NCI-H748 treated with DMSO at 0.1 percent for 48 hours (cell line): ENCODE data around the gene MOCOS.
"Not testable (repeated sequence)": the region's sequence is repeated elsewhere in the genome, so short reads cannot be mapped to it uniquely, and the experiment has no call there.

Source experiments
- DNase-seq: peaks from one replicate; lab custom pipeline; 2025; lab: John Stamatoyannopoulos, UW

Gene MOCOS, protein sequence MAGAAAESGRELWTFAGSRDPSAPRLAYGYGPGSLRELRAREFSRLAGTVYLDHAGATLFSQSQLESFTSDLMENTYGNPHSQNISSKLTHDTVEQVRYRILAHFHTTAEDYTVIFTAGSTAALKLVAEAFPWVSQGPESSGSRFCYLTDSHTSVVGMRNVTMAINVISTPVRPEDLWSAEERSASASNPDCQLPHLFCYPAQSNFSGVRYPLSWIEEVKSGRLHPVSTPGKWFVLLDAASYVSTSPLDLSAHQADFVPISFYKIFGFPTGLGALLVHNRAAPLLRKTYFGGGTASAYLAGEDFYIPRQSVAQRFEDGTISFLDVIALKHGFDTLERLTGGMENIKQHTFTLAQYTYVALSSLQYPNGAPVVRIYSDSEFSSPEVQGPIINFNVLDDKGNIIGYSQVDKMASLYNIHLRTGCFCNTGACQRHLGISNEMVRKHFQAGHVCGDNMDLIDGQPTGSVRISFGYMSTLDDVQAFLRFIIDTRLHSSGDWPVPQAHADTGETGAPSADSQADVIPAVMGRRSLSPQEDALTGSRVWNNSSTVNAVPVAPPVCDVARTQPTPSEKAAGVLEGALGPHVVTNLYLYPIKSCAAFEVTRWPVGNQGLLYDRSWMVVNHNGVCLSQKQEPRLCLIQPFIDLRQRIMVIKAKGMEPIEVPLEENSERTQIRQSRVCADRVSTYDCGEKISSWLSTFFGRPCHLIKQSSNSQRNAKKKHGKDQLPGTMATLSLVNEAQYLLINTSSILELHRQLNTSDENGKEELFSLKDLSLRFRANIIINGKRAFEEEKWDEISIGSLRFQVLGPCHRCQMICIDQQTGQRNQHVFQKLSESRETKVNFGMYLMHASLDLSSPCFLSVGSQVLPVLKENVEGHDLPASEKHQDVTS

DNA sequence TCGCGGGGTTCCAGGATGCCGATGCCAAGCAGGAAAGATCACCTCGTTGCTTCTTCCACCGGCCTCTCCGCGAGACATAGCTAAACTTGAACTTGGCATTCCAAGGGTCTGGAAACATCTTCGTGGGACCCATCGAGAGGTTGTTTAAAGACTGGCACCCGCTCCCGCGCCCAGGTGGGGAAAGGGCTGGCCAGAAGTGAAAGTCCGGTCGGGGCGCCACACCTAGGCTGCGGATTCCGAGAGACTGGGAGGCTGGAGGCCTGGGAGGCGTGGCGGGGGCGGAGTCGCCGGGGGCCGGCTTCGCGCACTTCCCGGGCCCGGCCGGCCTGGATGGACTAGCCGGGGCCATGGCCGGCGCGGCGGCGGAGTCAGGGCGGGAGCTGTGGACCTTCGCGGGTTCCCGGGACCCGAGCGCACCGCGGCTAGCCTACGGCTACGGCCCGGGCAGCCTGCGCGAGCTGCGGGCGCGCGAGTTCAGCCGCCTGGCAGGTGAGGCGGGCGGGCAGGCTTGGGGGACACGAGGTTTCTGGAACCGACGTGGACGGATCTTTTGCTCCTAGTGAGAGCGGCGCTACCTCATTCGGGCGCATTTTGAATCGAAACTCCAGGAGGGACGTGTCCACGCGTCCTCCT lies at the start of gene MOCOS:
Gene MOCOS (plus strand): TSS at position 305 of the 633 bp plus-strand sequence. CDS start 43 bp downstream, at position 348.
- peak; percentile 27 for DNase-seq

DNA sequence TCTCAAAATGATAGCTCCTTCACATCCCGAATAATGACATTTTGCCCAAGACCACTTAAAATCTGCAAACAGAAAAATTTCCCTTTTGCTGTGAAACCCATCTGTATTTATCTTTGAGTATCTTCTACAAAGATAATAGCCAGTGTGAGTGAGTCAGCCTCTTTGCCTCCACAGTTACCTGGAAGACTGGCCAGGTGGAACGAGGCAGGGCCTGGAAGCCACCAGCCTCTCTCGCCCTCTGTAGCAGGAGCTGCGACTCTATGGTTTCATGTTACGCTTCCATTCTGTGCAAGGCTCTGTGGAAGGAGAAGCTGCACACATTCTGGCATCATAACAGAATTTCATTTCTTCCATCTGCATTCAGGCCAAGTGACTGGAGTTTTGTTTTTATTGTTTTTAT lies 48.1 kb upstream of the MOCOS start:
- no peak for DNase-seq

DNA sequence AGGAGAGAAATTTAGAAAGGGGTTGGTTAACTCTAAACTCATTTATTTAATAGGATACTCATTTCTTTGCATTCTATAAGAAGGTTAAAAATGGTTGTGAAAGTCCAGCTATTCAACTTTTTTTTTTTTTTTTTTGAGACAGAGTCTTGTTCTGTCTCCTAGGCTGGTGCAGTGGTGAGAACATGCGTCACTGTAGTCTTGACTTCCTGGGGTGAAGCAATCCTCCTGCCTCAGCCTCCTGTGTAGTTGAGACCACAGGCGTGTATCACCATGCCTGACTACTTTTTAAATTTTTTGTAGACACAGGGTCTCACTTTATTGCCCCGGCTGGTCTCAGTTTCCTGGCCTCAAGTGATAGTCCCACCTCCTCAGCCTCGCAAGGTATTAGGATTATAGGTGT lies 45.7 kb upstream of the MOCOS start:
- no peak for DNase-seq

DNA sequence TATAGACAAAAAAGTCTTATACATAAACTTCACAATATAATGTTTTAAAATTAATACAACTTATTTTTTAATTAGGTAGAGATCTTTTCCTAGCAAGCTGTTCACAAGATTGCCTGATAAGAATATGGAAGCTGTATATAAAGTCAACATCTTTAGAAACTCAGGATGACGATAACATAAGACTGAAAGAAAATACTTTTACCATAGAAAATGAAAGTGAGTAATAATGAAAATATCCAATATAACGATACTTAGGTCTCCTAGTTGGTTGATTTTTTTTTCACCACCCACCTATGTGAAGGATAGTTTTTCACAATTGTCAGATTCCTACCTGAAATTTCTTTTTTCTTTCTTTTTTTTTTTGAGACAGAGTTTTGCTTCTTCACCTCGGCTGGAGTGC lies 44.5 kb upstream of the MOCOS start:
- no peak for DNase-seq

DNA sequence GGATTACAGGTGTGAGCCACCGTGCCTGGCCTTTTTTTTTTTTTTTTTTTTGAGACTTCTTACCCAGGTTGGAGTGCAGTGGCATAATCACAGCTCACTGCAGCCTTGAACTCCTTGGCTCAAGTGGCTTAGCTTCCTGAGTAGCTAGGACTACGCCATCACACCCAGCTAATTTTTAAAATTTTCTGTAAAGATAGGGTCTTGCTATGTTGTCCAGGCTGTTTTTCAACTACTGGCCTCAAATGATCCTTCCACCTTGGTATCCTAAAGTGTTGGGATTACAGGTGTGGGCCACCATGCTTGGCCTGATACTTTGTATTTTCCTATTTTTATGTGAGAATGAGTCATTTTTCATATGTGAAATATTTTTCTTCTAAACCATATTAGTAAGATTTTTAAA lies 43.9 kb upstream of the MOCOS start:
- DNase-seq = no peak

DNA sequence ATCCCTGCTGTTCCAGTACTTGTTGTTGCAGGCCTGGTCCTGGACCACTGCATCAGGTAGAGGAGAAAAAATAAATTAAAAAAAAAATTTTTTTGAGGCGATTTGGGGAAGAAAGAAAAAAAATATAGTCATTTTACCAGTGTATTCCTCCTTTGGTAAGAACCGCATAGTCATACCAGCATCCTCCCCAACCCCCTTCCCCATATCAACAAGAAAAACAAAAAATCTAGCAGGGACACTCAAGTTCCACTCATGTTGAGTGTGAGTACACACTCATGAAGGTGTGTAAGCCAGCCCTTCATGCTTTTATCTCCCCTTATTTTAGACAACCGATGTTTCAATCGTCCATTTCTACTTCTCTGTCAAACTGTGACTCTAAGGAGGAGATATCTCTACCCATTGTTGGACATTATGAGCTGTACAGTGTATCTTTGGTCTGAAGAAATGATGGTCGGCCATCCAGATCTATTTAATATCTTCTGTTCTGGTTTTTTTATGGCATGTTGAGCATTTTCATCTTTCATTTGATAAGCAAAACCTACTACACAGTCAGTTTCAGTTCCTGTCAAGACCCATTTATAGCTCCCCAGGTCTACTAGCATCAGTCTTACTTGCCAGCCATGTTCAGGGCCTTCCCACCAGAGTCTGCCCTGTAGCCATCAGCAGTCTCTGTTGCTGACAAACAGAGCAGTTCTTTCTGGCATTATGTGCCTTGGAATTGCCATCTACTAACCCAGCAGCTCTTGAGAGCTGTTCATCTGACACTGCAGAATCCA lies 37.6 kb upstream of the MOCOS start:
- no peak for DNase-seq

DNA sequence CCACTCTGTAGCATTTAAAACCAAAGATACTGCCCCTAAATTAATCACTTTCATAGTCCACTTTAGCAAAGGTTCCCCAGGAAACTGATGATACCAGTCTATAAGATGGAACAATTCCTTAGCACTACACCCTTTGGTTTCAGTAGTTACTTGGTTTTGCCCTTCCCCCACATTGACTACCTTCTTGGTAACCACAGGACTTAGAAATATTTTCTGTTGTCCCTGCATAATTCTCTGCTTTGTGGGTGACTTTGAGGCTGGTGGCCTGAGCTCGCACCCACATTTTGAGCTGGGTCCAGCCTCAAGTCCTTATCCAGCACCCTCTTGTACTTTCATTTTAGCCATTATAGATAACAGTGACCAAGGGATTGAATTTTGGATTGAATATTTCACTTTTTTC lies 34.5 kb upstream of the MOCOS start:
- DNase-seq = no peak

DNA sequence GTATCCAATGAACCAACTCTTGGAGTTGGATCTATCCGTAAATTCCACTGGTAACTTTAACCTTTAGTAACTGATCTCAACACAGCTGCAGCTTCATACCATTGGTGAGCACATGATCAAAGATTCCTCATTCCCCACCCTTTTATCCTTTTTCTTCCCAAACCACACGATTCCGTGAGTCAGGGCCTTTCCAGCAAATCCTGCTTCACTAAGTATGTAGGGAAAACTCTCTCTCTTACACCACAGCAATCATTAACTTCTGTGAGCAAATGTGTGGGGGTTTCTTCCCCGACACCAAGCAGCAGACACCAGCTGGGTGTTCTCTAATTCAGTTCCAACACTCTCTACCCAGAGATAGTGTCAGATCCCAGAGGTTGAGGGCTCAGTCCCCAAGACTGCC lies 34.1 kb upstream of the MOCOS start:
- DNase-seq = no peak

DNA sequence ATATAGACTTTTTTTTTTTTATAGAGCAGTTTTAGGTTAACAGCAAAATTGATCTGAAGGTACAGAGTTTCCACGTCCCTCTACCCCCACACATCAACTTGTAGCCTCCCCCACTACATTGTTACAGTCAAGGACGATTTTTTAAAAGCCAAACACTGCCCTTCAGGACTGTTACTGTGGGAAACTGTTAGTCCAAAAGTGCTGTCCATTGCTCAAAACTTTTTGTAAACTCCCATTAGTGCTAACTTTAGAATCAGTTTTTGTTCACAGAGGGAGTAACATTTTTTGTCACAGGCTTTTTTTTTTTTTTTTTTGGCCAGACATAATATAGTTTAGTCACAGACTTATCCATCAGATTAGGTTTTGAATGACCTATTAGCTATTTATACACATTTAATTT lies 33.5 kb upstream of the MOCOS start:
- no peak for DNase-seq

DNA sequence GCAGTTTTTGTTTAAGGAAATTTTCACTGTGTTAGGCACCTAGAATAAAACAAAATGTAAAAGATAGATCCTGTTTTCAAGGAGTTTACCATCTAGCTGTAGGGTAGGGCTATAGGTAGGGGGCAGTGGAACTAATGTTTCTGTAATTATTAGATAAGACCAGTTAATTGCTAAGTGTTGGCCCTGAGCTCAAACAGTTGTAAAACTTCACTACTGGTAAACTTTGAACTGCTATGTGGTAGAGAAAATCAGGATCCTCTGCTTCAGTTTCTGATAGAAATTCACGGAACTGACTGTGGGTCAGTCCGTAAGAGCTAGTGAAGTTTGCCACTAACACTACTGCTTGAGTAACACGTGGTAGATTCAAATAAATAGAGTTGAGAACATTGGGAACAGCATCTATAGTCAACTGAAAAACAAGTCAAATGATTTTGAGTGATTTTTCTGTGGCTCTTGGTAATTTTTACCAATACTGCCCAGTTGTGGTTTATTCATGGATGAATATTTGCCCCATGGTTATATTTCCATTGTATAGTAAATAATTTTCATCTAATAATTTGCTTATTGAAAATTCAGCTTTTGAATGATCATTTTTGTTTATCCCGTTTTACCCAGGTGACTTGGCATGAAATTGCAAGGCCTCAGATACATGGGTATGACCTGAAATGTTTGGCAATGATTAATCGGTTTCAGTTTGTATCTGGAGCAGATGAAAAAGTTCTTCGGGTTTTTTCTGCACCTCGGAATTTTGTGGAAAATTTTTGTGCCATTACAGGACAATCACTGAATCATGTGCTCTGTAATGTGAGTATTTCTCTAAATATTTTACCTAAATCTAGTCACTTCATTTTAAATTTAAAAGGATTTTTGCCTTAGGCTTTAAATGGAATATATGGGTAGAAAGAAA lies 31.2 kb upstream of the MOCOS start:
- DNase-seq = no peak

DNA sequence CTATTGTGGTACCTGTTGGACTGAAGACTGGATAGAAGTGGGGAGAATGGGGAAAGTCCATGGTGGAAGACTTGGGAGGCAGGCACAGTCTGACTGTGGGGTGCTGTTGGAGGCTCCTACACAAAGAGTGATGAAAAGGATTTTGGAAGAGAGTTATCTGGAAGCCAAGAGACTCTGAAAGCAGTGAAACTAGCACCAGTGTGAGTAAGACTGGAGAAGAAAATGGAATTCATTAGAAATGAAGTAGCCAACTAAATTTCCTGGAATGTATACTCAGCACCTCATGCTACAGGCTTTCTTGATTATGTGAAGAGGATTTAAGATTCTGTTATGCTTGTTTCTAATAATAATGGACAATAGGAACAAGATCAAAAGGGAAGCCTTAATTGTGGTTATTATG lies 29.9 kb upstream of the MOCOS start:
- no peak for DNase-seq

DNA sequence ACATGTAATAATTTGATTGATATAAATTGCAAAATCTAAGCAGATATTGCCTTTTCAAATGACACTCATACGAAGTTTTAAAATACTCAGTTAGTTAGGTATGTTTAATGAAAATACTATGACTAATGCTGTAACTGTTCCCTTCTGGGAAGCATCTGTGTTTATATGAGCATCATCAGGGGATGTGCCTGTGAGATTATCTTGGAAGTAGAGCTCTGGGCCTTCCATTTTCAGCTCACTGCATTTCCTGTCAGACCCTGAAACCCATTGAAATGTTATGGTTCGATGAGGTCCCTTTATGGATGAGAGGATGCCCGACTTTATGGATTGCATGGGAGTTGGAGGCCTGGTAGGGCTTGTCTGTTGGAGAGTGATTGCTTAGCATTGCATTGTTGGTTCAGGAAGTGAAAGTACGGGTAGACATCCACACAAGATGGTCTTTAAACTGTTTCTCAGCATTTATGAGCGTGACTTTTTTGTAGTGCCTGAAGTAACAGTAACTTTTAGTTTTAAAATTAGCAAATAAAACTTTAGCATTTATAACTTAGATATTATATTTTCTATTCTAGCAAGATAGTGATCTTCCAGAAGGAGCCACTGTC lies 28.9 kb upstream of the MOCOS start:
- no peak for DNase-seq

DNA sequence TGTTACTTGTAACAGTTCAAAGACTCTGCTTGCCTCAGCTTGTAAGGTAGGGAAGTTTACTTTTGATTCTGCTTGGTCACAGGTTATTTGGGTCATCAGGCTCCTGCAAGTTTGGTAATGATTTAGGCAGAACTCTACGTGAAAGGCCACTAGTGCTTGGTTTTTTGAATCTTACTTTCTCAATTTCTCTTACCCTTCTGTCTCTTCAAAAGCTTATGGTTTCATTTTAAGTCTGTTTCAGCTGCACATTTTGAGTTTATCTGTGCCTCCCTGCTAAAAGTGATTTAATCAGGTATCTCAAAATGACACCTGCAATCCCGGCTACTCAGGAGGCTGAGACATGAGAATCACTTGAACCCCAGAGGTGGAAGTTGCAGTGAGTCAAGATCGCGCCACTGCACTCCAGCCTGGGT lies 26.3 kb upstream of the MOCOS start:
- DNase-seq = no peak

DNA sequence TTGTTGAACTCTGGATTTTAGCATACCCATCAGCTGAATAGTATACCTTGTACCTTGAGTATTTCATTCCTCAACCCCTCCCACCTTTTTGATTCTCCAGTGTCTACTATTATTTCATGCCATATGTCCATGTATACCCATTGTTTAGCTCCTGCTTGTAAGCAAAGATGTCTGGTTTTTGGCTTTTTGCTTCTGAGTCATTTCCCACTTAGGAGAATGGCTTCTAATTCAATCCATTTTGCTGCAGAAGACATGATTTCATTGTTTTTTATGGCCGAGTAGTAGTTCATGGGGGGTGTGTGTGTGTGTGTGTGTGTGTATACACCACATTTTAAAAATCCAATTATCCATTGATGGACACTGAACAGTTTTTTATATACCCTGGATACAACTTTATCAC lies 24.3 kb upstream of the MOCOS start:
- DNase-seq = no peak

DNA sequence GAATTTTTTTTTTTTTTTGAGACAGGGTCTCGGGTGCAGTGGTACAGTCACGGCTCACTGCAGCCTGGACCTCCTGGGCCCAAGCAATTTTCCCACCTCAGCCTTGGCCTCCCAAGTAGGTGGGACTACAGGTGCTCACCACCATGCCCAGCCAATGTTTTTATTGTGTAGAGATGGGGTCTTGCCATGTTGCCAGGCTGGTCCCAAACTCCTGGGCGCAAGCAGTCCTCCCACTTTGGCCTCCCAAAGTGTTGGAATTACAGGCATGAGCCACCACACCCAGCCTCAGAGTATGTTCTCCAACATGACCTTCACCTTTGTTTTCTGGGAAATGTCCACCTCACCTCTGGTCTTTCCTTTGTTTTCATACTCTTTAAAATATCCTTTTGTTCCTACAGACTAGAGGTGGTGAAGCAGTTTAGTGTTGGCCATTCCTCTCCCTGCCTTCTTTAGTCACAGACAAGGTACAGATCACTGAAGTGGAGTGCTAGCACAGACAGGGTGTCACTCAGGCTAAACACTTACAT lies 19.5 kb upstream of the MOCOS start:
- DNase-seq = no peak

DNA sequence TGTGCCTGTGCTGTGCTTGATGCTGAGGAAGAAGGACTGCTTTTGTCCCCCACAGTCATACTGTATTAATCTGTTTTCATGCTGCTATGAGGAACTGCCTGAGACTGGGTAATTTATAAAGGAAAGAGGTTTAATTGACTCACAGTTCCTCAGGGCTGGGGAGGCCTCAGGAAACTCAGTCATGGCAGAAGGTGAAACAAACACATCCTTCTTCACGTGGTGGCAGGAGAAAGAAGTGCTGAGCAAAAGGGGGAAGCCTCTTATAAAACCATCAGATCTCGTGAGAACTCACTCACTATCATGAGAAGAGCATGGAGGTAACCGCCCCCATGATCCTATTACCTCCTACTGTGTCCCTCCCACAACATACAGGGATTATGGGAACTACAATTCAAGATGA lies 19.0 kb upstream of the MOCOS start:
- not testable (repeated sequence) for DNase-seq

DNA sequence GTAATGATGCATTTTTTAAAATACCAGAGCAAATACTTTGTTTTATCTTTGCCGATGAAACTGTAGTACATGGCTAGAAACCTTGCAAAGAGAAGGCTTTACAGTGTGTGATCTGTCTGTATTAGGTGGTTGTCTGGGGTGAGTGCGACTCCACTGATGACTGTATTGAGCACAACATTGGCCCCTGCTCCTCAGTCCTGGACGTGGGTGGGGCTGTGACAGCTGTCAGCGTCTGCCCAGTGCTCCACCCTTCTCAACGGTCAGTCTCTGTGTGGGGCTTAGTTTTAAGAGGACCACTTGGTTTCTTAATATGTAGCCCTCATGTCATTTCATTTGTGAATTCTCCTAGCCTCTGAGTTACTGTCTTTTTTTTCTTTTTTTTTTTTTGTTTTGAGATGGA lies 17.4 kb upstream of the MOCOS start:
- no peak for DNase-seq

DNA sequence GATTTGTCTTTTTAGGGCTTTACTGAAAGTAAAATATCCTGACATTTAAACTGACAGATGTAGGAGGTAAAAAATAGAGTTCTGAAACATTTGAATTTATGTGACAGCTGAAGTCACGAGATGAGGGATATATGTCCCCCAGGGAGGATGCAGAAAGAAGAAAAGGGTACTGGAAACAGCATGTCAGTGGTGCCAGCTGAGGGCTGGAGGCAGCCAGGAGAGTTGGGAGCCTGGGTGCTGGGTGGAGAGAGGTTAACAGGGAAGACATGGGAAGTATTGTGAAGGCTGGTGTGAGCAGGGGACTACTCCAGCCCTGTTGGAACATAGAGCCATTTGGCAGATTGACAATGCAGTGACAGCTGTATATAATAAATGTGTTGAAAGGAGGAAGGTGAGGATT lies 11.8 kb upstream of the MOCOS start:
- DNase-seq = no peak

DNA sequence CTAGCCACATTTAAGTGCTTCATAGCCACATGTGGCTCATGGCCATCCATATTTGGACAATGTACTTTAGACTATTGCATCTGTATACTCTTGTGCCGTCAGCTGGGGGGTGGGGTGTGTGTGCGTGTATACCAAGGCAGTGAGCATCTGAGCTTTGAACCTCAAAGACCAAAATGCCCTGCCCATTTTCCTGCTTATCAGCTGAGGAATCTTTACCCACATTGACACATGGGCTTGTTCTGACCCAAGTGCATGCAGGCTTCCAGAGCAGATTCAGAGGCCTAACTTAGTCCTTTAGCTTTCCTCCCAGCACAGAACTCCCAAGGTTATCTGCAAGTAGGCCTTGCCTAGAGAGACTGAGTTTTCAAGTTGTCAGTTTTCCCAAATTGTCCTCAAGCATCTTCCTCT lies 11.1 kb upstream of the MOCOS start:
- DNase-seq = no peak

DNA sequence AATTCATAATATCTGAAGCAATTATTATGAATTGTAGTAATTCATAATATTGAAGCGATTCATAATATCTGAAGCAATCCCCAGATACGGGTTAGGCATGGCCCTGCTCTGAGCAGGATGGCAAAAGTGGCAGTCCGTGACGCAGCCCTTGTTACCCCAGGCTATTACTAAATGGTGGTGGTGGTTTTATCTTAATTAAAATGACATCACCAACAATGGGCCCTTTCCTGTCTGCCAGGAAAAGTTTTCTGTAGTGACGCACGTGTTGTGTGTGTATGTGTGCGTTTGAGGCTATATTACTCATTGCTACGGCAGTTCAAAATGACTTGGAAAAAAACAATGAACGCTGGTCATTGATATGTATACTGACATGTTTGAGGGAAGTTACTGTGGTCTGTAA lies 10.6 kb upstream of the MOCOS start:
- no peak for DNase-seq
